ENCODE results near the gene FGA. TPM values are rescaled to one million over a fixed set of nuclear protein-coding genes. Genes with fewer than 3 reads are reported as not detected.

The FGA gene
- total and polyA plus RNA-seq, 4 donors: 8,747 to 25,210 (median 14,399) TPM

GRCh38 chr4:154565704-154566103 is 24.8 kb downstream of the FGA start:
- no peak for DNase-seq (ENCODE audit: low spot score)
- TF ChIP-seq JUND (IDR thresholded peaks at IDR 0.05) (peak in 1 of 2 donors; percentile 11), RXRA (IDR thresholded peaks at IDR 0.05) (peak in 1 of 2 donors; percentile 6), HNF4A (conservative IDR thresholded peaks at IDR 0.05) (no peak)
- Histone ChIP-seq H3K4me1 (ENCODE audit: control insufficient read depth in 4 of 4, insufficient read depth in 4 of 4, low read length in 3 of 4) (peaks cover 2 to 20% (median 4%) of the 10 kb centered on the region in 4 donors), H3K9me3 (ENCODE audit: control insufficient read depth in 4 of 4, low read length in 3 of 4) (no peaks in the 10 kb centered on the region), H3K9ac (ENCODE audit: low read depth in 1 of 2, low read length in 2 of 2) (peak overlapping the region; percentile 57 to 72), H3K27ac (ENCODE audit: low read depth in 1 of 2, low read length in 2 of 2) (peak overlapping the region in 1 of 2 donors; percentile 67), H3K4me3 (ENCODE audit: low read depth in 1 of 3, low read length in 3 of 3) (peak overlapping the region; percentile 47 to 80 (median 59)), H3K27me3 (ENCODE audit: control insufficient read depth in 4 of 4, insufficient read depth in 4 of 4, low read length in 3 of 4) (no peaks in the 10 kb centered on the region), H3K36me3 (ENCODE audit: control insufficient read depth in 4 of 4, insufficient read depth in 3 of 4, low read depth in 1 of 4, low read length in 3 of 4) (peaks cover 5 to 37% (median 26%) of the 10 kb centered on the region in 4 donors)
- 55% methylated on average over 6 of the region's 6 CpGs for WGBS

- 48% methylated on average over 1 of the region's 1 CpG for WGBS
- H3K9ac ChIP-seq (ENCODE audit: low read depth in 1 of 2, low read length in 2 of 2): peak overlapping the region; percentile 57 to 72
- H3K9me3 ChIP-seq (ENCODE audit: control insufficient read depth in 4 of 4, low read length in 3 of 4): no peaks in the 10 kb centered on the region
- peaks cover 2 to 31% (median 7%) of the 10 kb centered on the region in 4 donors for H3K4me1 ChIP-seq (ENCODE audit: control insufficient read depth in 4 of 4, insufficient read depth in 4 of 4, low read length in 3 of 4)
- DNase-seq (ENCODE audit: low spot score): no peak
- H3K27me3 ChIP-seq (ENCODE audit: control insufficient read depth in 4 of 4, insufficient read depth in 4 of 4, low read length in 3 of 4): no peaks in the 10 kb centered on the region
- peak overlapping the region; percentile 57 to 80 (median 59) for H3K4me3 ChIP-seq (ENCODE audit: low read depth in 1 of 3, low read length in 3 of 3)
- TF ChIP-seq TAF1 (conservative IDR thresholded peaks at IDR 0.05) (no peak), ZBTB33 (IDR thresholded peaks at IDR 0.05) (no peak), REST (IDR thresholded peaks at IDR 0.05) (no peak), RXRA (IDR thresholded peaks at IDR 0.05) (no peak), JUND (IDR thresholded peaks at IDR 0.05) (no peak), HNF4A (conservative IDR thresholded peaks at IDR 0.05) (no peak), MAX (IDR thresholded peaks at IDR 0.05) (no peak)
- peaks cover 5 to 37% (median 20%) of the 10 kb centered on the region in 4 donors for H3K36me3 ChIP-seq (ENCODE audit: control insufficient read depth in 4 of 4, insufficient read depth in 3 of 4, low read depth in 1 of 4, low read length in 3 of 4)
- no peak overlapping the region for H3K27ac ChIP-seq (ENCODE audit: low read depth in 1 of 2, low read length in 2 of 2)
These were observed 26.2 kb downstream of the FGA start for GRCh38 chr4:154564311-154564710.

GRCh38 chr4:154562697-154563254 is 27.8 kb downstream of the FGA start, which contains the start of gene FGB:
TSS of gene FGB (plus strand) at chr4:154563011. CDS start at chr4:154563019, 8 bp downstream.
- H3K36me3 ChIP-seq (ENCODE audit: control insufficient read depth in 4 of 4, insufficient read depth in 3 of 4, low read depth in 1 of 4, low read length in 3 of 4): peaks cover 5 to 30% (median 12%) of the 10 kb centered on the region in 4 donors
- no peaks in the 10 kb centered on the region for H3K9me3 ChIP-seq (ENCODE audit: control insufficient read depth in 4 of 4, low read length in 3 of 4)
- H3K27me3 ChIP-seq (ENCODE audit: control insufficient read depth in 4 of 4, insufficient read depth in 4 of 4, low read length in 3 of 4): no peaks in the 10 kb centered on the region
- H3K9ac ChIP-seq (ENCODE audit: low read depth in 1 of 2, low read length in 2 of 2): peak within 1 kb of the TSS; percentile 57 to 72
- H3K27ac ChIP-seq (ENCODE audit: low read depth in 1 of 2, low read length in 2 of 2): peak within 1 kb of the TSS; percentile 33 to 63
- peaks cover 2 to 37% (median 11%) of the 10 kb centered on the region in 4 donors for H3K4me1 ChIP-seq (ENCODE audit: control insufficient read depth in 4 of 4, insufficient read depth in 4 of 4, low read length in 3 of 4)
- H3K4me3 ChIP-seq (ENCODE audit: low read depth in 1 of 3, low read length in 3 of 3): peak within 1 kb of the TSS; percentile 25 to 80 (median 59)
- no peak for DNase-seq (ENCODE audit: low spot score)
- WGBS: 25% methylated on average over 2 of the region's 2 CpGs
- no peak for TF ChIP-seq GABPA (IDR thresholded peaks at IDR 0.05 in 1 of 2, conservative IDR thresholded peaks at IDR 0.05 in 1 of 2)
- TF ChIP-seq NR2F2 (IDR thresholded peaks at IDR 0.05): no peak
- TF ChIP-seq SP1 (IDR thresholded peaks at IDR 0.05): peak; percentile 73
- TF ChIP-seq TAF1 (conservative IDR thresholded peaks at IDR 0.05): peak; percentile 85
- TF ChIP-seq HNF4G (IDR thresholded peaks at IDR 0.05): no peak
- peak; percentile 37 to 57 for TF ChIP-seq HNF4A (conservative IDR thresholded peaks at IDR 0.05)
- no peak for TF ChIP-seq EGR1 (IDR thresholded peaks at IDR 0.05; ENCODE audit: low read depth in 2 of 2)
- peak; percentile 87 for TF ChIP-seq FOXA2 (IDR thresholded peaks at IDR 0.05)
- TF ChIP-seq MAX (IDR thresholded peaks at IDR 0.05): peak; percentile 18
- peak; percentile 48 to 75 for TF ChIP-seq JUND (IDR thresholded peaks at IDR 0.05)
- TF ChIP-seq YY1 (IDR thresholded peaks at IDR 0.05): peak; percentile 61
- TF ChIP-seq RXRA (IDR thresholded peaks at IDR 0.05): peak; percentile 22 to 81
- TF ChIP-seq RAD21 (IDR thresholded peaks at IDR 0.05): no peak
- peak; percentile 70 for TF ChIP-seq FOXA1 (IDR thresholded peaks at IDR 0.05)
- no peak for TF ChIP-seq ATF3 (IDR thresholded peaks at IDR 0.05)
- TF ChIP-seq CTCF (IDR thresholded peaks at IDR 0.05; ENCODE audit: low read depth, low read length, missing input control): no peak
